Psoas muscle (tissue), 8 donors: Measurements from ENCODE around the gene AGMO. TPM values are rescaled to one million over a fixed set of nuclear protein-coding genes. Genes with fewer than 3 reads are reported as not detected.
"Not testable (repeated sequence)": the region's sequence is repeated elsewhere in the genome, so short reads cannot be mapped to it uniquely, and the experiment has no call there.

Experiments used
- ATAC-seq, 4 donors: fragments of 200-7000 bp; cut with Tn5 transposase; one replicate each; pipeline ENCODE4 v1.9.1; 2020; ENCODE audit warnings: moderate library complexity in 3 of 4, mild to moderate bottlenecking in 2 of 4
- DNase-seq, 2 donors: peaks; one replicate each; pipeline ENCODE4 v3.0.0-alpha.2; 2020
- H3K27ac ChIP-seq: fragments of 200-600 bp; one replicate; pipeline ENCODE4 v1.8.0; 2022
- H3K27me3 ChIP-seq, 3 donors: fragments of 200-600 bp in 1 of 3; one replicate each; pipeline versions ENCODE4 v1.6.1 to v1.8.0; 2013 to 2022; ENCODE audit warnings: low read length in 2 of 3, mild to moderate bottlenecking in 2 of 3, moderate library complexity in 1 of 3; ENCODE audit not compliant: insufficient read depth in 3 of 3
- H3K36me3 ChIP-seq, 2 donors: fragments of 200-600 bp in 1 of 2; one replicate each; pipeline versions ENCODE4 v1.6.1 to v1.8.0; 2013 to 2022; ENCODE audit warnings: low read depth in 1 of 2, mild to moderate bottlenecking in 1 of 2, moderate library complexity in 1 of 2; ENCODE audit not compliant: insufficient read depth in 1 of 2
- H3K4me1 ChIP-seq: fragments of 200-600 bp; one replicate; pipeline ENCODE4 v1.8.0; 2022
- H3K4me3 ChIP-seq: fragments of 200-600 bp; one replicate; pipeline ENCODE4 v1.8.0; 2022; ENCODE audit warnings: mild to moderate bottlenecking
- H3K9me3 ChIP-seq: fragments of 200-600 bp; one replicate; pipeline ENCODE4 v1.8.0; 2022
- CTCF ChIP-seq: fragments of 200-600 bp; IDR thresholded peaks from one replicate; pipeline ENCODE4 v1.8.0; 2022; ENCODE audit warnings: antibody characterized with exemption
- WGBS, 3 donors: extraction: QIAGEN DNeasy Blood & Tissue Kit; methylation state at CpG; one replicate each; pipeline versions ENCODE4 v1.1.6 to v1.1.7; 2013; 5-methylcytosine and 5-hydroxymethylcytosine counted together
- intact Hi-C, 2 donors: fragments of 100-400 bp; cut with DNase I; formaldehyde crosslinking; loops; one replicate each; pipeline versions ENCODE4 v1.11.0 to v1.14.2; 2022
- polyA plus RNA-seq, 3 donors: library from polyadenylated mRNA; stranded (reverse); fragments of 200-250 nt; gene quantifications; one replicate each; pipeline ENCODE4 v1.2.3, GENCODE V29; 2013
- total RNA-seq, 4 donors: library from RNA; stranded (reverse); fragmentation: NEBNext Ultra II Directional in 2 of 4; extraction: Animal tissue kit (Norgen Biotek cat#: 25700) in 2 of 4; gene quantifications; one replicate each; pipeline versions ENCODE4 v1.2.1 to v1.2.4, GENCODE V29; 2021 to 2023
- donor health status: healthy with polysubstance abuse.
- donor health status: DM: no; HTN: no; CAD: no; lungs with moderate emphysema.
- donor health status: Bipolar disorder and iron deficiency.
- donor health status: healthy.
- donor health status: DM: yes; HTN: yes; CAD: no.
- donor health status: DM: no; HTN: no; CAD: no.
- donor health status: DM: no; HTN: no; CAD: no.
- donor health status: DM: yes; HTN: yes; CAD: no.

The AGMO gene
- total and polyA plus RNA-seq, 7 donors = 0.13 to 0.54 (median 0.36) TPM; not detected in 1

DNA sequence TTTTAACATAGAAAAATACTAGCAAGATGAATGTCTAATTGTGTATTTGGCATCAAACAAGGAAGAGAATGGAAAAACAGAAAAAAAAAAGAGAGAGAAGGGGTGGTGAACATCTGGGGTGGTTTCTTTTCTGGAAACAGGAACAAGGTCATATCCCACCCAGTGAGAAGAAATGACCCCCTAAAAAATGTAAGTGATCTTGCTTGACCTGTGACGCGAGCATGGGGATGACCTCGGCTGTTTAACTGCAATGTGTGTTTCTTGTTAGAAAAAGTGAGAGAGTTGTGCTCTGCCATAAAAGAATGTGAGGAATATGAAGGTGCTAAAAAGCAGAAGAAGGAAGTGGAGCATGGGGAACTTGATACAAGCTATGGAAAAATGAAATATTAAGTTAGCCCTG, 258.5 kb downstream of the AGMO start:
- H3K36me3 ChIP-seq = no peaks in the 10 kb centered on the region
- no peaks in the 10 kb centered on the region for H3K27me3 ChIP-seq
- 76 to 80% (median 77%) methylated on average over 3 of the region's 3 CpGs for WGBS, 3 donors
- no peaks in the 10 kb centered on the region for H3K4me1 ChIP-seq
- ATAC-seq (no peak), DNase-seq (no peak)
- H3K27ac ChIP-seq = no peak overlapping the region
- intact Hi-C loops = no loop called here
- H3K9me3 ChIP-seq = no peaks in the 10 kb centered on the region
- no peak for TF ChIP-seq CTCF
- no peak overlapping the region for H3K4me3 ChIP-seq

- H3K27ac ChIP-seq, H3K36me3 ChIP-seq, intact Hi-C loops, H3K4me1 ChIP-seq, H3K9me3 ChIP-seq, DNase-seq, H3K4me3 ChIP-seq, H3K27me3 ChIP-seq, ATAC-seq: not testable (repeated sequence)
- WGBS, 3 donors = 75 to 82% (median 80%) methylated on average over 6 of the region's 6 CpGs
Observed at GRCh38 chr7:15300986-15301385, 260.8 kb downstream of the AGMO start.

DNA sequence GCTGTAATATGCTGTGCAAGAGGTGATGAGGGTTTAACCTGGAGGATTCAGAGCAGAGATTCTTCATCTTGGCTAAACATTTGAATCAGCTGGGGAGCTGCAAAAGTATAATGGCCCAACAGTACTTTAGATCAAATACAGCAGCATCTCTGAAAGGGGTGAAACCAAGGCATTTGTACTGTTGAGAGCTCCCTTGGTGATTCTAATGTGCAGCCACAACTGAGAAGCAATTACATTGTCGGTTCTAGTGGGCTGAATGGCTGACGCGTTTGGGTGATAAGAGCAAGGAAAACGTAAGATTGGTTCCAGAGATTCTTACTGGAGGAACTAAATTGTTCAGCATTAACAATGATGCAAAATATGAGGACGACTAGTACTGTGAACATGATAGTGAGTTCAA, 269.7 kb downstream of the AGMO start:
- intact Hi-C loops = no loop called here
- Histone ChIP-seq H3K4me1 (no peaks in the 10 kb centered on the region), H3K9me3 (no peaks in the 10 kb centered on the region), H3K27ac (no peak overlapping the region), H3K27me3 (no peaks in the 10 kb centered on the region), H3K36me3 (no peaks in the 10 kb centered on the region), H3K4me3 (no peak overlapping the region)
- ATAC-seq = no peak
- WGBS, 3 donors = 58 to 68% (median 66%) methylated on average over 5 of the region's 5 CpGs
- DNase-seq = no peak
- no peak for TF ChIP-seq CTCF

GRCh38 chr7:15291699-15292098, 270.1 kb downstream of the AGMO start:
- ATAC-seq (no peak), DNase-seq (no peak)
- Histone ChIP-seq H3K4me3 (no peak overlapping the region), H3K27ac (no peak overlapping the region), H3K9me3 (no peaks in the 10 kb centered on the region), H3K27me3 (no peaks in the 10 kb centered on the region), H3K4me1 (no peaks in the 10 kb centered on the region), H3K36me3 (no peaks in the 10 kb centered on the region)
- 60 to 65% (median 63%) methylated on average over 6 of the region's 6 CpGs for WGBS, 3 donors
- intact Hi-C loops = no loop called here
- TF ChIP-seq CTCF = no peak

GRCh38 chr7:15288741-15289140, 273.1 kb downstream of the AGMO start:
- H3K4me3 ChIP-seq = no peak overlapping the region
- no peak overlapping the region for H3K27ac ChIP-seq
- H3K27me3 ChIP-seq = no peaks in the 10 kb centered on the region
- WGBS, 3 donors = 41 to 53% (median 50%) methylated on average over 2 of the region's 2 CpGs
- TF ChIP-seq CTCF = no peak
- DNase-seq (no peak), ATAC-seq (no peak)
- H3K4me1 ChIP-seq = no peaks in the 10 kb centered on the region
- H3K36me3 ChIP-seq = no peaks in the 10 kb centered on the region
- peaks cover 12% of the 10 kb centered on the region for H3K9me3 ChIP-seq
- intact Hi-C loops = no loop called here
